Fibroblast of lung (primary cell): ENCODE data around the gene NEK8.

Experiments
- CTCF ChIP-seq, 2 donors: IDR thresholded peaks in 1 of 2; conservative IDR thresholded peaks in 1 of 2; 1 replicate in 1 of 2; 2 replicates in 1 of 2; pipeline ENCODE4 v1.5.1; 2011 to 2012; ENCODE audit warnings: low read length in 2 of 2, control low read depth in 1 of 2, inconsistent platforms in 1 of 2, low read depth in 1 of 2, mild to moderate bottlenecking in 1 of 2
- EZH2 ChIP-seq: IDR thresholded peaks from 2 replicates; pipeline ENCODE4 v1.5.1; 2012; ENCODE audit warnings: low read length, control low read depth, mild to moderate bottlenecking; ENCODE audit errors: missing control alignments

GRCh38 chr17:28737316-28737715, 8.7 kb downstream of the NEK8 start:
- TF ChIP-seq CTCF (conservative IDR thresholded peaks at IDR 0.05 in 1 of 2, IDR thresholded peaks at IDR 0.05 in 1 of 2; ENCODE audit: low read depth in 1 of 2, low read length in 2 of 2), result no peak
- TF ChIP-seq EZH2, result no peak
